GM19463 (cell line): Measurements from ENCODE around the gene EYA4.
"Not testable (repeated sequence)": the region's sequence is repeated elsewhere in the genome, so short reads cannot be mapped to it uniquely, and the experiment has no call there.

ENCODE experiments used
- ATAC-seq: cut with Tn5 transposase; IDR thresholded peaks from one replicate; pipeline ENCODE4 v1.9.1; 2021; ENCODE audit warnings: mild to moderate bottlenecking, moderate library complexity; ENCODE audit not compliant: unreplicated experiment

Gene EYA4

GRCh38 chr6:133393891-133394290, 152.7 kb downstream of the EYA4 start:
- no peak for ATAC-seq

GRCh38 chr6:133394630-133395029, 153.5 kb downstream of the EYA4 start:
- no peak for ATAC-seq

GRCh38 chr6:133396233-133396983, 155.3 kb downstream of the EYA4 start:
- ATAC-seq, result no peak

- no peak for ATAC-seq
Measured at GRCh38 chr6:133396984-133397348, 155.8 kb downstream of the EYA4 start.

- ATAC-seq, result not testable (repeated sequence)
Measured at GRCh38 chr6:133397601-133398000, 156.4 kb downstream of the EYA4 start.

GRCh38 chr6:133399426-133399825, 158.3 kb downstream of the EYA4 start:
- ATAC-seq, result no peak

- ATAC-seq, result no peak
Measured at GRCh38 chr6:133404151-133404550, 163.0 kb downstream of the EYA4 start.

GRCh38 chr6:133404728-133405127, 163.6 kb downstream of the EYA4 start:
- no peak for ATAC-seq

- ATAC-seq, result no peak
Measured at GRCh38 chr6:133407320-133408100, 166.4 kb downstream of the EYA4 start.

- ATAC-seq, result no peak
Measured at GRCh38 chr6:133408132-133408531, 167.0 kb downstream of the EYA4 start.

- ATAC-seq, result no peak
Measured at GRCh38 chr6:133408543-133408942, 167.4 kb downstream of the EYA4 start.

- ATAC-seq, result no peak
Measured at GRCh38 chr6:133410638-133411435, 169.7 kb downstream of the EYA4 start.

GRCh38 chr6:133411757-133412156, 170.6 kb downstream of the EYA4 start:
- ATAC-seq, result no peak

- no peak for ATAC-seq
Measured at GRCh38 chr6:133415262-133415661, 174.1 kb downstream of the EYA4 start.

- no peak for ATAC-seq
Measured at GRCh38 chr6:133418108-133418507, 177.0 kb downstream of the EYA4 start.

- no peak for ATAC-seq
Measured at GRCh38 chr6:133423242-133423641, 182.1 kb downstream of the EYA4 start.

GRCh38 chr6:133424359-133424758, 183.2 kb downstream of the EYA4 start:
- ATAC-seq, result no peak

GRCh38 chr6:133426038-133426437, 184.9 kb downstream of the EYA4 start:
- no peak for ATAC-seq

- ATAC-seq, result no peak
Measured at GRCh38 chr6:133428295-133428694, 187.1 kb downstream of the EYA4 start.

GRCh38 chr6:133430530-133430929, 189.4 kb downstream of the EYA4 start:
- ATAC-seq, result no peak

GRCh38 chr6:133431031-133431430, 189.9 kb downstream of the EYA4 start:
- no peak for ATAC-seq
